Body of pancreas (tissue), 4 donors: ENCODE results near the gene SIT1.

ENCODE experiments used
- CTCF ChIP-seq, 7 experiments: fragments of 450-650 bp in 4 of 7; fragments of 200-600 bp in 3 of 7; sonication (generic) in 3 of 7; IDR thresholded peaks; one replicate each; pipeline ENCODE4 v1.5.1; 2016 to 2019; ENCODE audit warnings: antibody characterized with exemption in 7 of 7
- POLR2A ChIP-seq, 3 donors: fragments of 450-650 bp; IDR thresholded peaks; one replicate each; pipeline ENCODE4 v1.6.1; 2016; ENCODE audit warnings: antibody characterized with exemption in 3 of 3, mild to moderate bottlenecking in 2 of 3

- TF ChIP-seq CTCF (IDR thresholded peaks at IDR 0.05) (no peak), POLR2A (IDR thresholded peaks at IDR 0.05) (no peak)
These were observed 7.7 kb downstream of the SIT1 start for GRCh38 chr9:35643046-35643445.
